ENCODE measurements around the gene CDK18.

The CDK18 gene

GRCh38 chr1:205521686-205522085 lies 17.2 kb downstream of the CDK18 start:
- no peak for DNase-seq (ENCODE audit: low read depth in 1 of 2, low spot score in 1 of 2)

GRCh38 chr1:205522692-205523091 lies 18.2 kb downstream of the CDK18 start:
- no peak for DNase-seq (ENCODE audit: low read depth in 1 of 2, low spot score in 1 of 2)

GRCh38 chr1:205523261-205523890 lies 18.9 kb downstream of the CDK18 start:
- DNase-seq (ENCODE audit: low read depth in 1 of 2, low spot score in 1 of 2): no peak

DNA sequence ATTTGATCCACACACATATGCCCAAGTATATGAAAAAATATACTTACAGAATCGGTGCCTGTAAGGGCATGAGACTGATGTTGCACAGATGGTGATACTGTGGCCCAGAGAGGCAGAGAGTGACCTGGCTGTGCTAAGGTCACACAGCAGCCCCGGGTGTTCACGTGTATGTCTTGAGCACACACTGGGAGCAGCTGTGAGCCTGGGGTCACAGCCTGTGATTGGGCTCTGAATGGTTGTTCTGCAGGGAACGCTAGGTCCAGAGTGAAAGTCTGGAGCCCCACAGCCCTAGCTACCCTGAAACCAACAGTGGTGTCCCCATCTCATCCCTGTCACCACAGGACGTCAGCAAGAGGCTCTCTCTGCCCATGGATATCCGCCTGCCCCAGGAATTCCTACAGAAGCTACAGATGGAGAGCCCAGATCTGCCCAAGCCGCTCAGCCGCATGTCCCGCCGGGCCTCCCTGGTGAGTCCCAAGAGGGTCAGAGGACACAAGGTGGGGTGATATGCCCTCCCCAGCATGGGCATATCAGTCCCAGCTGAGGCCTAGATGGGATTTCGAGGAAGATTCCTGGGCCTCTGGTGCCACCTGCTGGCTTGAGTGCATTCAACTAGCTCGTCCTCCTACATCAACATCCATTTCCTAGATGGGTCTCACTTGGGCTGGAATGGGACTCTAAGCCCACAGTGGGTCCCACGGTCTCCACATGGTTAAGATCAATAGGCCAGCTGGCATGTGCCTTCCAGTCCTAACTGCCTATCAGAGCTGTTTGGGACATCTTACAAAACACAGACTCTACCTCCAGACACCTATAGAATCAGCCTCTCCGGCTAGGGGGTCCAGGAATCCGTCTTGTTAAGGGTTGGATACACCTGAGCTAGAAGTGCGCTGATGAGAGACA lies 19.7 kb downstream of the CDK18 start:
- DNase-seq (ENCODE audit: low read depth in 1 of 2, low spot score in 1 of 2): peak; percentile 25 to 59

DNA sequence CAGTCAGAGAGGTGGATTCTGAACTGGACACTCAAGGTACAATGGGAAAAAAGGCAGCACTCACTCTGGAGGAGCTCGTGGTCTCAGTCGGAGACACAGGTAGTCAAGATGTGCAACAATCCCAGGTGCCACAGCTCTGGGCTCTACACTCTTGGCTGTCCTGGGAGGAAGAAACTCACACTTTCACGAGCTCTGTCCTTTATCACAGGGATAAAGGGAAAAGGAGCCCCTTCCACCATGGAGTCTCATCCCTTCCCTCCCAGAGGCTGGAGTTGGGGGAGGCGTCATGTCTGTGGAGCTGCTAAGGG lies 20.3 kb downstream of the CDK18 start:
- DNase-seq (ENCODE audit: low read depth in 1 of 2, low spot score in 1 of 2): no peak

DNA sequence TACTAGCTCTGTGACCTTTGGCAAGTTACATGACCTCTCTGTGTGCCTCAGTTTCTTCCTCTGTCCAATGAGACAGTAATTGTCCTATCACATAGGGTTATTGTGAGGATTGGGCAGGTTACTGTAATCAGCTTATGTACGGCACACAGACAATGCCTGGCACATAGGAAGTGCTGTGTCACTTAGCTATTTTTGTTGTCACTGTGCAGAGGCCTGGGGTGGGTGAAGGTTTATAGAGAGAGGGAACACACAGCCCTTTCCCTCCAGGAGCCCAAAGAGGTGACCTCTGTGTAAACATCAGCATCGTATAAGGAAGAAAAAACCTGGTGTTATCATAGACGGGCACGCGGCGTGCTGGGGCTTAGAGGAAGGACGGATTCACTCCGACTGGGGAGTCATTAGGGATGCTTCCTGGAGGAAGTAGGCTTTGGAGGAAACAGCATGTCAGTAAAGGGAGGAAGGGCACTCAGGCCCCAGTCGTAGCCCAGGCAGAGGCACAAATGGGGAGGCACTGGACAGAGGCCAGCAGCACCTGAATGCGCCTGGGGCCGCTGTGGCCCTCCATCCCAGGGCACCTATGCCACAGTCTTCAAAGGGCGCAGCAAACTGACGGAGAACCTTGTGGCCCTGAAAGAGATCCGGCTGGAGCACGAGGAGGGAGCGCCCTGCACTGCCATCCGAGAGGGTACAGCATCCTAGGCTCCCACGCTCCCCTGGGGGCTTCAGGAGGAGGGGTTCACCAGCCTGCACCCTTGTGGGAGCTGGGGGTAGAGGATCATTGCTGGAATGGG lies 21.2 kb downstream of the CDK18 start:
- no peak for DNase-seq (ENCODE audit: low read depth in 1 of 2, low spot score in 1 of 2)

GRCh38 chr1:205526431-205526830 lies 22.0 kb downstream of the CDK18 start:
- no peak for DNase-seq (ENCODE audit: low read depth in 1 of 2, low spot score in 1 of 2)

GRCh38 chr1:205527931-205528330 lies 23.5 kb downstream of the CDK18 start:
- DNase-seq (ENCODE audit: low read depth in 1 of 2, low spot score in 1 of 2): no peak

DNA sequence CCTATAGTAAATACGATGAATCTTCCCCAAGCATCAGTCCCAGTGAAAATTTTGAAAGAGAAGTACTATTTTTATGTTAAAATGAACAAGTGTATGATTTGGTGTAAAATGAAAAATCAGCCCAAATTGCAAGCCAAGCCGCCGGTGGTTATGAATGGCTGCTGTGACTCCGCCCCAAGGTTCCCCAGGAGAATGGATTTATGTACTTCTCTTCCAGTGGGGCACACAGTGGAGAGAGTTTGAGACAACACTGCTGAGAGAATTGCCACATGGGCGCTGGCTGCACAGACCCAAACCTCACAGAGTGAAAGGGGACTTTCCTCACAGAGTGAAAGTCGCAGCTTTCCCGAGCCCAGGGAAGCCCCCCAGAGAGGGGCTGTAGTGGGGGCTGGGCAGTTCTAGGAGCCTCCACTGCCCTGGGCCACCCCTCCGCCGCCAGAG lies 24.0 kb downstream of the CDK18 start:
- DNase-seq (ENCODE audit: low read depth in 1 of 2, low spot score in 1 of 2): no peak

- DNase-seq (ENCODE audit: low read depth in 1 of 2, low spot score in 1 of 2): peak; percentile 67 to 82
These were observed 24.7 kb downstream of the CDK18 start for GRCh38 chr1:205528887-205529825.

GRCh38 chr1:205530116-205530515 lies 25.6 kb downstream of the CDK18 start:
- DNase-seq (ENCODE audit: low read depth in 1 of 2, low spot score in 1 of 2): no peak

- no peak for DNase-seq (ENCODE audit: low read depth in 1 of 2, low spot score in 1 of 2)
These were observed 26.9 kb downstream of the CDK18 start for GRCh38 chr1:205531191-205532025.

- no peak for DNase-seq (ENCODE audit: low read depth in 1 of 2, low spot score in 1 of 2)
These were observed 27.8 kb downstream of the CDK18 start for GRCh38 chr1:205532026-205532898.

DNA sequence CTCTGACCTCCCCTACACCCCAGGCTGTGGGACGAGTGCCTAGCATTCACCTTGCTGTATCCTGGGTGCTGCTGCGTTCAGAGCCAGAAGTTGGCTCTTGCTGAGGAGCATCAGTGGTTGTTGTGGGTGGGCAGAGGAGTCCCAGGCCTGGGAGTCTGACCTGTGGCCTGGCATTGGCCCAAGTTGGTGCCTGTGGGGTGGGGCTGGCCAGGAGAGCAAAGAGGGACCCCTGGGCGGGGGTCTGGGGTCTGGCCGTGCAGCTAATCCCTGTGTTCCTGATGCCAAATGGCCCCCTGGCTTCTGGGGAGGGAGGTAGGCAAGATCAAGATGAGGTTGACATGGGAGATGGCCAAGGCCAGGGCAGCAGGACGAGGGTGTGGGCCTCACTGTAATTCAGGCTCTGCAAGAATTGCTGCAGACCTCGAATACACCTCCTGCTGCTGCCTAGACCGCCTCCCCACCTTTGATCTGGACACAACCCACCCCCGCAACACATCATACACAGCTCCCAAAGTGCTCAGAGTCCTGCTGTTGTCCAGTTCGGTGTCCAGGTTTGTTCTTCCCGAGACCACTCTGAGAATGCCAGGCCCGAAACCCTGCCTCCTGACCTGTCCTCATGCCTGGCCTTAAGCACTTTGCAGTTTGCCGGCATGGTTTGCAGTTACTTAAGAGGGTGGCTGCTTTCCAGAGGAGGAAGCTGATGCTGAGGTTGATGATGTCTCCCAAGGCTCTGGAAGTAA lies 28.7 kb downstream of the CDK18 start:
- DNase-seq (ENCODE audit: low read depth in 1 of 2, low spot score in 1 of 2): no peak

DNA sequence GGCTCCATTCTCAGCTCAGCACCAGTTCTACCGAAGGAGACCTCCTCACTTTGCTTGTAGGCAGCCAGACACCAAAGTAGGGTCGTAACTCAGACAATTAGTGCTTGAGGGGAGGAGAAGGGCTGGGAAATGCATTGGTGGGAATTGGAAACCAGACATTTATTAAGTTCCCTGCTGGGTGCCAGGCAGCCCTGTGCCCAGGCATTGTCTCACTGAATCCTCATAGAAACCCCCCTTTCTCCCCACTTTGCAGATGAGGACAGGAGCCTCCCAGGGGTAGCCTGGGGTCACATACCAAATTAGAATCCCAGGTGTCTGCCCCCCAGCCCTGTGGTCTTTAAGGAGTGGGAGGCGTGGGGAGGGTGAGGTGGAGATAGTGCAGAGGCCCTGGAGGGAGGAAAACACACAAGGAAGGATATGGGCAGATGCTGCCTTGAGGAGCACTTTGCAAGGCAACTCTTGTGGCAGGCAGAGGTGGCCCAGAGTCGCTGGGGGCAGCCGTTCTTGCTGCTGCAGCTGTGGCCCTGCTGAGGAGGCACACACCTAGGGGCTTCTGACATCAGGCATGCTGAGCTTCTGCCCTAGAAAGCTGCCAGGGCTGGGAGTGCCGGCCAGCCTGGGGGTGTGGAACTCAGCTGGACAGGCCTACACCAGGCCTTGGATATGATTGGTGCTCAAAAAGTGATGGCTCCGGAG lies 29.4 kb downstream of the CDK18 start:
- no peak for DNase-seq (ENCODE audit: low read depth in 1 of 2, low spot score in 1 of 2)

DNA sequence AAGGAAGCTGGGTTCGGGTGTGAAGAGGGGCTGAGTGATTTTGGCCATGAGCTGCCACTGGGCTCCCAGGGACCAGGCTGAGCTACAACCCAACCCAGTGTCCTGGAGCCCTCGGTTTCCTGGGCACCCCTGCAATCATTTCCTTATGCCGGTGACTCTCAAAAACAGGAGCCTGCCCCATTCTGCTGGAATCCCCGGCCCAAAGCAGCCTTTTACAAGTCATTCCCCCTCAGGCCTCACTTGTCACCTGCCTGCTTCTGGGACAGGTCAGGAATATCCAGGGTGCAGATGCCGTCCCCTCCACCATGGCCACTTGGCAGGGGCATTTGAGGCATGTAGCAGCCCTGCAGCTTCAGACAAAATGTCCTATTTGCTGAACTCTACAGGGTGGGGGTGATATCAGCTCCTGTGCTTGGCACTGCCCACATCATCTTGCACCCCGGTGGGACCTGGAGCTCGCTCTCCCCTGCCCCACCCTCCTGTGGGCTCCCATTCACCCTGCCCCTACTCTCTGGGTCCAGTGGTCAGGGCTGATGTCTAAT lies 30.0 kb downstream of the CDK18 start:
- no peak for DNase-seq (ENCODE audit: low read depth in 1 of 2, low spot score in 1 of 2)

DNA sequence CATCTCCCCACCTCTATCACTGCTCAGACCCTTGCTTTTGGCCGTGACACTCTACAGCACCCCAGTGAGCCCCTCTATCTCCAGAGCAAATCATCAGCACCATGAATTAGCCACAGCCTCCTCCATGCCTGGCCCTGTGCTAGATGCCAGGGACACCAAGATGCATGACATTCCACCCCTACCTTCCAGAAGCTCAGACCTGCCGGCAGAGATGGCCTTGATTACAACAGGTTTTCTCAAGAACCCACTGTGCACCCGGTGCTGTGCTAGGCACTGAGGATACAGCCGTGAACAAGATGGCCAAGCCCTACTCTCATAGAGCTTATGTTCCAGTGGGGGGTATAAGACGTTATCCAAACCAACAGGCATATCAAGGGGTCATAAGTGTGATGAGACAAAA lies 30.6 kb downstream of the CDK18 start:
- DNase-seq (ENCODE audit: low read depth in 1 of 2, low spot score in 1 of 2): no peak

Measured in stimulated activated CD4-positive, alpha-beta T cell treated with anti-CD3 and anti-CD28 coated beads, Interleukin-15, amount 100 ng/mL, for 1 hour (primary cell).